Retinal pigment epithelial cell (primary cell): ENCODE data around the gene C4orf46.
A peak's percentile ranks its signal among the peaks of the same experiment; 100 is the strongest.
"Not testable (repeated sequence)": the region's sequence is repeated elsewhere in the genome, so short reads cannot be mapped to it uniquely, and the experiment has no call there.

ENCODE experiments used
- DNase-seq: peaks from one replicate; pipeline ENCODE4 v3.0.0-alpha.2; 2010; ENCODE audit warnings: low read depth
- H3K4me3 ChIP-seq: 2 replicates; pipeline ENCODE4 v1.5.1; 2011; ENCODE audit warnings: mild to moderate bottlenecking, low read length, control low read depth, moderate library complexity
- TF ChIP-seq, protein P1 (sequence below): conservative IDR thresholded peaks from 2 replicates; pipeline ENCODE4 v1.5.1; 2011; ENCODE audit warnings: low read depth, low read length, control low read depth, inconsistent platforms

Gene C4orf46

DNA sequence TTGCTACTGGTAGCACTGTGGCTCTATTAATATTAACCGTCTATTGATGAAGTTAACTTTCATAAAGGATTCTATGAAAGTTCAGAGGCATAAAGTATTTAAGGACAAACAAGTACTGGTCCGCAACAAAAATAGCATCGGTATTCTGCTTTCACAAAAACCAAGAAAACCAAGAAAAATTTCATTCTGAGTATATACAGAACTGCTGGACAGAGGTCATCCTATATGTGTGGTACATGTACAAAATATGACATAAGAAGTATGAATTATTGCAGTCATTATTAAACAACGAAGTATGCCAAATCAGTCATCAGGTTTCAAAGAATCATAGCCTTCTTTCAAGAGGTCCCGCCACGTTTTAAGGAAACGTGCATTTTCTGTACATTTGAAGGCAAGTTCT, 2.4 kb downstream of the C4orf46 start:
- TF ChIP-seq, protein P1, sequence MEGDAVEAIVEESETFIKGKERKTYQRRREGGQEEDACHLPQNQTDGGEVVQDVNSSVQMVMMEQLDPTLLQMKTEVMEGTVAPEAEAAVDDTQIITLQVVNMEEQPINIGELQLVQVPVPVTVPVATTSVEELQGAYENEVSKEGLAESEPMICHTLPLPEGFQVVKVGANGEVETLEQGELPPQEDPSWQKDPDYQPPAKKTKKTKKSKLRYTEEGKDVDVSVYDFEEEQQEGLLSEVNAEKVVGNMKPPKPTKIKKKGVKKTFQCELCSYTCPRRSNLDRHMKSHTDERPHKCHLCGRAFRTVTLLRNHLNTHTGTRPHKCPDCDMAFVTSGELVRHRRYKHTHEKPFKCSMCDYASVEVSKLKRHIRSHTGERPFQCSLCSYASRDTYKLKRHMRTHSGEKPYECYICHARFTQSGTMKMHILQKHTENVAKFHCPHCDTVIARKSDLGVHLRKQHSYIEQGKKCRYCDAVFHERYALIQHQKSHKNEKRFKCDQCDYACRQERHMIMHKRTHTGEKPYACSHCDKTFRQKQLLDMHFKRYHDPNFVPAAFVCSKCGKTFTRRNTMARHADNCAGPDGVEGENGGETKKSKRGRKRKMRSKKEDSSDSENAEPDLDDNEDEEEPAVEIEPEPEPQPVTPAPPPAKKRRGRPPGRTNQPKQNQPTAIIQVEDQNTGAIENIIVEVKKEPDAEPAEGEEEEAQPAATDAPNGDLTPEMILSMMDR: no peak
- no peak overlapping the region for H3K4me3 ChIP-seq
- no peak for DNase-seq

DNA sequence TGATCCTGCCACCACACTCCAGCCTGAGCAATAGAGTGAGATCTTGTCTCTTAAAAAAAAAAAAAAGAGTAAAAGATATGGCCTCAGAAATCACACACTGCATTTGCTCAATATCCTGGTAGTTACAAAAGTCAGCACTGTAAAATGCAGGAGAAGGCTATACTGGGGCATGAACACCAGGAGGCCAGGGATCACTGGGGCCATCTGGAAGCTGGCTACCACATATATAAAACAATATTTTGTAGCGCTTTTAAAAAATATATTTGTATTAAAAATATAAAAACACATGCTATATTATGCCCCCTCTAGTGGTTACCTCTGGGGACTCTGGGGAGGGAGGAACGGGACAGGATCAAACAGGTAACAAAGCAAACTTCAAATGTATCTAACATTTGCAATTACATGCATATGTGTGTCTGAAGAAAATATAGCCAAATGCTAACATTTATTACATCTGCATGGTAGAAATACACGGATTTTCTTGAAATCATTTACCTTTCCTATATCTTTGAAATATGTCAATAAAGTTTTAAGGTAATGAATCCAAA, 4.0 kb downstream of the C4orf46 start:
- no peak for DNase-seq
- H3K4me3 ChIP-seq: no peak overlapping the region
- TF ChIP-seq, protein P1: peak; percentile 77

DNA sequence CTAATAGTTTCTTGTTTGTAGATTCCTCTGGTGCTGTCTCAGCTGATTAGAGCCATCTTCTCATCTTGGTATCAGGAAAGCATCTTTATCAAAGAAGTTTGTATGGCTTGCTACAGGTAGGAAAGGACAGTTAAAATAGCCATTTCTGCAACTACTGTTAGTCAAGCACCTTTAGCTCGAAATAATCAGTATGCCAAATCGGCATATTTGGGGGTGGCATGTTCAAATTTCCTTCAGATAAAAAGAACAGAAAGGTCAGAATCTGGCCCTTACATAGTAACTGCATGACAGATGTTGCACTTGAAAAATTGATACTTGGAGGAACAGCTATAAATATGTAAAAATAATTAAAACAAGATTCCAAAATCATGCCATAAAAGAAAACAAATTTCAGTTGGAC, 4.8 kb downstream of the C4orf46 start:
- TF ChIP-seq, protein P1: no peak
- DNase-seq: no peak
- H3K4me3 ChIP-seq: no peak overlapping the region

DNA sequence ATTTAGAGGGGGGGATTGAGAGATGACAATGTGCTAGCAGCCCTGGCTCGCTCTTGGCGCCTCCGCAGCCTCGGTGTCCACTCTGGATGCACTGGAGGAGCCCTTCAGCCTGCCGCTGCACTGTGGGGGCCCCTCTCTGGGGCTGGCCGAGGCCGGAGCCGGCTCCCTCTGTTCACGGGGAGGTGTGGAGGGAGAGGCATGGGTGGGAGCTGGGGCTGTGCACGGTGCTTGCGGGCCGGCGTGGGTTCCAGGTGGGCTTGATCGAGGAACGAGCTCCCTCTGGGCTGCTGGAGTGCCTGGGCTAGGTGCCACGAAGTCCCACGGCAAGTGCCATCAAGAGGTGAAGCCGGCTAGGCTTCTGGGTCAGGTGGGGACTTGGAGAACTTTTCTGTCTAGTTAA, 6.9 kb downstream of the C4orf46 start:
- H3K4me3 ChIP-seq: no peak overlapping the region
- TF ChIP-seq, protein P1: no peak
- DNase-seq: no peak

DNA sequence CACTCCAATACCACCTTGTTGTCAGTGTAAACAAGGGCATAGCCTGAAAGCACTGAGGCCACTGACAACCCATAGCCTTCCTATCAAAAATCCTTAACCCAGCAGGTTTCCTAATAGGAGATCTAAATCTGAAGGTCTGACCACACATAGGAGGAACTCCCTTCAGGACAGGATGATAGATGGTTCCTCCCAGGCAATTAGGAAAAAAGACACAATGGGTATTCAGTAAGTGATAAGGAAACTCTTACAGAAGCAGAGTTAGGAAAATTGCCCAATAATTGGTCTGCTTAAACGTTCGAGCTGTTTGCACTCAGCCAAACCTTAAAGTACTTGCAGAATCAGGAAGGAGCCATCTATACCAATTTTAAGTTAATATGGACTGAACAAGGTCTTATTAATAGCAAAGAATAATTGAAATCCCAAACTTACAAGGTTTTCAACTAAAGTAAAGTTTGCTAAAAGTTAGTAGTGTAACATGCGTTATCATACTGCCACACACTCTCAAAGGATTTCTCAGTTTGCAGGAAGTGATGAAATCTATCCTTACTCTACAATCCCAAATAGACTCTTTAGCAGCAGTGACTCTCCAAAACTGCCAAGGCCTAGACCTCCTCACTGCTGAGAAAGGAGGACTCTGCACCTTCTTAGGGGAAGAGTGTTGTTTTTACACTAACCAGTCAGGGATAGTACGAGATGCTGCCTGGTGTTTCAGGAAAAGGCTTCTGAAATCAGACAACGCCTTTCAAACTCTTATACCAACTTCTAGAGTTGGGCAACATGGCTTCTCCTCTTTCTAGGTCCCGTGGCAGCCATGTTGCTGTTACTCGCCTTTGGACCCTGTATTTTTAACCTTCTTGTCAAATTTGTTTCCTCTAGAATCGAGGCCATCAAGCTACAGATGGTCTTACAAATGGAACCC, 7.7 kb downstream of the C4orf46 start:
- not testable (repeated sequence) for H3K4me3 ChIP-seq, DNase-seq

DNA sequence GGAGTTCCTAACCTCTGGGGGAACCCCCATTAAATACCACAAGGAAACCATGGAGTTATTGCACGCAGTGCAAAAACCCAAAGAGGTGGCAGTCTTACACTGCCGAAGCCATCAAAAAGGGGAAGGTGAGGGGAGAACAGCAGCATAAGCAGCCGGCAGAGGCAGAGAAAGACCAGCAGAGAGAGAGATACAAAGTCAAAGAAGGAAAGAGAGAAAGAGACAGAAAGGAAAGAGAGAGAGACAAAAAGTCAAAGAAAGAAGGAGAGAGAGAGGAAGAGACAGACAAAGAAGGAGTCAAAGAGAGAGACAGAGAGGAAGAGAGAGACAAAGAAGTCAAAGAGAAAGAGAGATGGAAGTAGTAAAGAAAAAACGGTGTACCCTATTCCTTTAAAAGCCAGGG, 8.4 kb downstream of the C4orf46 start:
- DNase-seq, H3K4me3 ChIP-seq: not testable (repeated sequence)

DNA sequence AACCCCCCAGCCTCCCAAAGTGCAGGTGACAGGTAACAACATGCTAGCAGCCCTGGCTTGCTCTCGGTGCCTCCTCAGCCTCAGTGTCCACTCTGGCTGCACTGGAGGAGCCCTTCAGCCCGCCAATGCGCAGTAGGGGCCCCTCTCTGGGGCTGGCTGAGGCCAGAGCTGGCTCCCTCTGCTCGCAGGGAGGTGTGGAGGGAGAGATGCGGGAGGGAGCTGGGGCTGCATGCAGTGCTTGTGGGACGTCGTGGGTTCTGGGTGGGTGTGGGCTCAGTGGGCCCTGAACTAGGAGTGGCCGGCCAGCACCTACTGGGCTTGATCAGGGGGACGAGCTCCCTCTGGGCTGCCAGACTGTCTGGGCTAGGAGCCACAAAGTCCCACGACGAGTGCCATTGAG, 14.4 kb downstream of the C4orf46 start:
- TF ChIP-seq, protein P1: no peak
- no peak for DNase-seq
- H3K4me3 ChIP-seq: no peak overlapping the region

DNA sequence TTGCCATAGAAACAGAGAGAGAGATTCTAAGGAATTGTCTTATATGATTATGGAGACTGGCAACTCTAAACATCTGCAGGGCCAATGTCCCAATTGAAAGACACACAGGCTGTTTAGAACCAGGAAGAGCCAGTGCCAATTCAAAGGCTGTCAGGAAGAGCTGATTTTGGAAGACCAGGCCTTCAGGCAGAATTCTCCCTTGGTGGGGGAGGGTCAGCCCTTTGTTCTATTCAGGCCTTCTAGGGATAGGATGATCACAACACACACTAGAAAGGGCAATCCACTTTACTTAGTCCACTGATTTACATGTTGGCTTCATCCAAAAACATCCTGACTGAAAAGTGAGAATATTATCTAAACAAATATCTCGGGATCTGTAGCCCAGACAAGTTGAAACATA, 15.2 kb downstream of the C4orf46 start:
- DNase-seq: no peak
- TF ChIP-seq, protein P1: no peak
- no peak overlapping the region for H3K4me3 ChIP-seq
